K562 treated with DMSO at 1 percent for 24 hours (cell line): ENCODE data around the gene OR4C6. TPM values are rescaled to one million over a fixed set of nuclear protein-coding genes. Genes with fewer than 3 reads are reported as not detected.

Experiments
- total RNA-seq: library from RNA; unstranded; fragments of 300-600 nt; gene quantifications from 2 replicates; pipeline ENCODE4 v1.2.3, GENCODE V29; 2022; ENCODE audit warnings: low read depth; ENCODE audit not compliant: insufficient read depth

Gene OR4C6
- total RNA-seq, result not detected in 2 replicates

DNA sequence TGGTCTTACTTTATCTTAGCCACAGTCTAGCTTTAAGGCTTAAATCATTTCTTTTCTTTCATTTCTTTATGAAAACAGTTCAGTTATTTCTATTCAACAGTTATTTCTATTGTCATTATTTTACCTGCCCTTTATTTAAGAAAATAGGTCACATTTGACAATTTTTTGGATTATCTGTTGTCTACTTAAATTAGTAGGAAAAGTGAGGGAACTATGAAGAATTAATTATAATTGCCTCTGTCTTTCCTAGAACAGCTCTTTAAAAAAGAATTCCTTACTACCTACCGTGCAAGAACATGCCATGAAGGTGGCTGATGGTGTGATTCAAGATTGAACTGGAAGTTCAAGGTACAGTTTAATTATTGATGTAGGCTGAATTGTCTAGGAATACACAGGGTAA is at the start of gene OR4C6:
Gene OR4C6, plus strand, starts transcription at position 301 of the 400 bp plus-strand sequence. CDS start 2,966 bp downstream, outside the sequence.

DNA sequence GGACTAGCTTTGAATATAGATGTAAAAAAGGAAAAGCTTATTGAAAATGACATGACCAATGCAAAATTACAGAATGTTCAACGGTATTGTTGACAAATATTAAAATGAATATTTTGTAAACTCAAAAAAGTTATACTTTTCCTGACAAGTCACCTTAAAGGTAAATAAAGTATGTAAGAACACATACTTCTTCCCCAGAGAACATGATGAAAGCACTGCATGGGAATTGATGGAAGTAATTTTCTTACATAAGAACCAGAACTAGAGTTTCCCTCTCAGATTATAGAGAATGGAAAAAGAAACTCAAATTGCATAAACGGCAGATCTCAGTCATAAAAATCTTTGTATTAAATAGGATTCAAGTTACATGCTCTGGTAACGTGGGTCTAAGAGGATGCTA is 27.2 kb upstream of the OR4C6 start, which contains the start of gene OR4P4:
Gene OR4P4, plus strand, starts transcription at position 301 of the 400 bp plus-strand sequence.

DNA sequence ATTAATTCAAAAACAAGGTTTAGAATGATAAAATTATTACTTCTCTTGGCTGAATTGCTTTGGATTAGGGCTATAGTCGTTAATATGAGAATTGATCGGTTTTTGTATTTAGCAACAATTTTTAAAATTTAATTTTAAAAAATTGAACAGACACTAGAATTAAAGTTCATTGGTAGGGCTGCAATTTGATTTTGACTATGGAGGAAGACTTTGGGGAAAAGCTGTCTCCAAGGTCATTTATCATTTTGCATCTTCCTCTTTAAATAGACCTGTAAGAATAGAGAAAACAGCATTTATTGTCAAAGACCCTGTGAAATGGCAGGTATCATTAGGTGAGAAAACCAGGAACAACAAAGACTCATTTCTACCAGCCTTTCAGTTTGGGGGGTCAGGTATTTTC is 14.0 kb upstream of the OR4C6 start, which contains the start of gene OR4S2:
Gene OR4S2, plus strand, starts transcription at position 301 of the 400 bp plus-strand sequence. CDS start 2,577 bp downstream, outside the sequence.

Other genes with a start within 250 kb of the OR4C6 start
- not detected in 2 replicates for gene OR4C15, start 107.7 kb upstream of the OR4C6 start, total RNA-seq
- gene OR4C16, start 90.1 kb upstream of the OR4C6 start, total RNA-seq, result not detected in 2 replicates
- not detected in 2 replicates for gene OR4C11, start 54.6 kb upstream of the OR4C6 start, total RNA-seq
- gene OR4P4, start 27.1 kb upstream of the OR4C6 start, total RNA-seq, result not detected in 2 replicates
- not detected in 2 replicates for gene OR4S2, start 13.9 kb upstream of the OR4C6 start, total RNA-seq
- not detected in 2 replicates for gene OR5D13, start 111.2 kb downstream of the OR4C6 start, total RNA-seq
- gene OR5D14, start 133.4 kb downstream of the OR4C6 start, total RNA-seq, result not detected in 2 replicates
- not detected in 2 replicates for gene OR5L1, start 149.2 kb downstream of the OR4C6 start, total RNA-seq
- not detected in 2 replicates for gene OR5D18, start 157.4 kb downstream of the OR4C6 start, total RNA-seq
- gene OR5L2, start 165.0 kb downstream of the OR4C6 start, total RNA-seq, result not detected in 2 replicates
- gene OR5D16, start 176.6 kb downstream of the OR4C6 start, total RNA-seq, result not detected in 2 replicates
- gene TRIM51, start 221.1 kb downstream of the OR4C6 start, total RNA-seq, result not detected in 2 replicates